HG03571 (cell line): ENCODE data around the gene GPR155.
A peak's percentile ranks its signal among the peaks of the same experiment; 100 is the strongest.
"Not testable (repeated sequence)": the region's sequence is repeated elsewhere in the genome, so short reads cannot be mapped to it uniquely, and the experiment has no call there.

Experiments
- ATAC-seq: cut with Tn5 transposase; IDR thresholded peaks from one replicate; pipeline ENCODE4 v1.9.1; 2021; ENCODE audit not compliant: unreplicated experiment

The GPR155 gene

GRCh38 chr2:174442546-174443510 is 44.0 kb downstream of the GPR155 start:
- no peak for ATAC-seq

- ATAC-seq = no peak
Measured at GRCh38 chr2:174439950-174440349, 46.9 kb downstream of the GPR155 start.

- no peak for ATAC-seq
Measured at GRCh38 chr2:174439323-174439722, 47.5 kb downstream of the GPR155 start.

GRCh38 chr2:174438146-174438886 is 48.5 kb downstream of the GPR155 start:
- ATAC-seq = no peak

- no peak for ATAC-seq
Measured at GRCh38 chr2:174436351-174436750, 50.5 kb downstream of the GPR155 start.

GRCh38 chr2:174431902-174432301 is 54.9 kb downstream of the GPR155 start:
- ATAC-seq = no peak

GRCh38 chr2:174430066-174430465 is 56.8 kb downstream of the GPR155 start:
- no peak for ATAC-seq

GRCh38 chr2:174428214-174428613 is 58.6 kb downstream of the GPR155 start:
- ATAC-seq = no peak

GRCh38 chr2:174412256-174412655 is 74.6 kb downstream of the GPR155 start:
- no peak for ATAC-seq

GRCh38 chr2:174410039-174410438 is 76.8 kb downstream of the GPR155 start:
- not testable (repeated sequence) for ATAC-seq

- no peak for ATAC-seq
Measured at GRCh38 chr2:174403628-174404027, 83.2 kb downstream of the GPR155 start.

- no peak for ATAC-seq
Measured at GRCh38 chr2:174400853-174401252, 86.0 kb downstream of the GPR155 start.

GRCh38 chr2:174399171-174399570 is 87.7 kb downstream of the GPR155 start:
- no peak for ATAC-seq

- no peak for ATAC-seq
Measured at GRCh38 chr2:174397773-174398172, 89.1 kb downstream of the GPR155 start.

- peak; percentile 23 for ATAC-seq
Measured at GRCh38 chr2:174395969-174396630, 90.7 kb downstream of the GPR155 start.

- ATAC-seq = peak; percentile 95
Measured at GRCh38 chr2:174395284-174395968, 91.4 kb downstream of the GPR155 start, which contains the start of gene SCRN3. SCRN3 (plus strand) TSS chr2:174395730; CDS start chr2:174398284, 2,554 bp downstream.

- ATAC-seq = no peak
Measured at GRCh38 chr2:174392706-174393105, 94.1 kb downstream of the GPR155 start.

GRCh38 chr2:174390303-174390702 is 96.5 kb downstream of the GPR155 start:
- not testable (repeated sequence) for ATAC-seq

GRCh38 chr2:174389542-174389941 is 97.3 kb downstream of the GPR155 start:
- no peak for ATAC-seq

- not testable (repeated sequence) for ATAC-seq
Measured at GRCh38 chr2:174388706-174389105, 98.1 kb downstream of the GPR155 start.

- no peak for ATAC-seq
Measured at GRCh38 chr2:174385201-174385600, 101.6 kb downstream of the GPR155 start.
